HCT116 (cell line): ENCODE data around the gene C11orf52.

ENCODE experiments used
- CTCF ChIP-seq, 3 experiments: fragments of 200-600 bp in 1 of 3; sonication (generic) in 1 of 3; IDR thresholded peaks in 2 of 3; conservative IDR thresholded peaks in 1 of 3; 2 replicates each; pipeline ENCODE4 v1.5.1; 2012 to 2017; ENCODE audit warnings: low read depth in 2 of 3, low read length in 2 of 3, antibody characterized with exemption in 1 of 3, borderline replicate concordance in 1 of 3, control low read depth in 1 of 3, mild to moderate bottlenecking in 1 of 3, mixed read lengths in 1 of 3, mixed run types in 1 of 3, moderate library complexity in 1 of 3; ENCODE audit not compliant: insufficient read depth in 1 of 3
- EZH2 ChIP-seq: fragments of 200-600 bp; sonication (generic); IDR thresholded peaks from 2 replicates; pipeline ENCODE4 v1.6.1; 2017; ENCODE audit warnings: antibody characterized with exemption, mixed run types
- JUND ChIP-seq: IDR thresholded peaks from 2 replicates; pipeline ENCODE4 v1.6.1; 2012
- MAX ChIP-seq: IDR thresholded peaks from 2 replicates; pipeline ENCODE4 v1.6.1; 2012
- POLR2A ChIP-seq: IDR thresholded peaks from 2 replicates; pipeline ENCODE4 v1.7.0; 2011; ENCODE audit warnings: borderline replicate concordance; ENCODE audit not compliant: insufficient read depth, insufficient read length; ENCODE audit errors: extremely low read depth
- POLR2AphosphoS5 ChIP-seq: IDR thresholded peaks from 2 replicates; pipeline ENCODE4 v1.6.1; 2011; ENCODE audit warnings: mild to moderate bottlenecking, low read depth, low read length, moderate library complexity
- SIN3A ChIP-seq: IDR thresholded peaks from 2 replicates; pipeline ENCODE4 v1.6.1; 2012; ENCODE audit warnings: low read depth
- TCF7L2 ChIP-seq: IDR thresholded peaks from 2 replicates; pipeline ENCODE4 v1.7.0; 2011; ENCODE audit warnings: borderline replicate concordance, inconsistent platforms; ENCODE audit not compliant: insufficient read depth, insufficient read length; ENCODE audit errors: extremely low read depth
- ZBTB33 ChIP-seq: IDR thresholded peaks from 2 replicates; pipeline ENCODE4 v1.6.1; 2011; ENCODE audit warnings: mild to moderate bottlenecking, low read length, moderate library complexity; ENCODE audit not compliant: insufficient replicate concordance; ENCODE audit errors: extremely low read depth

GRCh38 chr11:111882202-111882601, 36.5 kb upstream of the C11orf52 start:
- TF ChIP-seq JUND (no peak), CTCF (IDR thresholded peaks at IDR 0.05 in 2 of 3, conservative IDR thresholded peaks at IDR 0.05 in 1 of 3; ENCODE audit: borderline replicate concordance in 1 of 3, insufficient read depth in 1 of 3, low read depth in 2 of 3, low read length in 2 of 3) (no peak), EZH2 (no peak), MAX (no peak), SIN3A (no peak), POLR2AphosphoS5 (no peak), TCF7L2 (no peak), POLR2A (no peak), ZBTB33 (no peak)
